Fibroblast of skin of left biceps (primary cell): ENCODE measurements around the gene CCL4L2.
"Not testable (repeated sequence)": the region's sequence is repeated elsewhere in the genome, so short reads cannot be mapped to it uniquely, and the experiment has no call there.

Experiments
- DNase-seq, 2 experiments: peaks; one replicate each; pipeline ENCODE4 v3.0.0-alpha.2; 2013; ENCODE audit warnings: low read depth in 2 of 2

The CCL4L2 gene

DNA sequence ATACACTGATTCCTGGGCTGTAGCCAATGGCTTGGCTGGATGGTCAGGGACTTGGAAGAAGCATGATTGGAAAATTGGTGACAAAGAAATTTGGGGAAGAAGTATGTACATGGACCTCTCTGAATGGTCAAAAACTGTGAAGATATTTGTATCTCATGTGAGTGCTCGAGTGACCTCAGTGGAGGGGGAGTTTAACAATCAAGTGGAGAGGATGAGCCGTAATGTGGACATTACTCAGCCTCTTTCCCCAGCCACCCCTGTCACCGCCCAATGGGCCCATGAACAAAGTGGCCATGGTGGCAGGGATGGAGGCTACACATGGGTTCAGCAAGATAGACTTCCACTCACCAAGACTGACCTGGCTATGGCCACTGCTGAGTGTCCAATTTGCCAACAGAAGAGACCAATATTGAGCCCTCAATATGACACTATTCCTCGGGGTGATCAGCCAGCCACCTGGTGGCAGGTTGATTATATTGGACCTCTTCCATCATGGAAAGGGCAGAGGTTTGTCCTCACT, 10.8 kb downstream of the CCL4L2 start:
- DNase-seq, result not testable (repeated sequence)

DNA sequence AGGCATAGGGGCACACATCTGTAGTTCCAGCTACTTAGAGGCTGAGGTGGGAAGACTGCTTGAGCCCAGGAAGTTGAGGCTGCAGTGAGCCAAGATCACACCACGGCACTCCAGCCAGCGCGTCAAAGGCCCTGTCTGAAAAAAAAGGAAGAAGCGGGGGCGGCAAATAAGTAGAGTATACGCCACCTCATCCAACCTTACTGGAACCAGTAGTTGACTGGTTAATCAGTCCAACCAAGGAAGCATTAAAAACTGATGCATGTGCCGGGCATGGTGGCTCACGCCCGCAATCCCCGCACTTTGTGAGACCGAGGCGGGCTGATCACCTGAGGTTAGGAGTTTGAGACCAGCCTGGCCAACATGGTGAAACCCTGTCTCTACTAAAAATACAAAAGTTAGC, 12.1 kb downstream of the CCL4L2 start:
- not testable (repeated sequence) for DNase-seq

GRCh38 chr17:36229644-36230043, 18.8 kb downstream of the CCL4L2 start:
- DNase-seq, result not testable (repeated sequence)

- not testable (repeated sequence) for DNase-seq
These were observed 31.2 kb downstream of the CCL4L2 start for GRCh38 chr17:36242046-36242445.
